Measurements from ENCODE around the gene ZP1.

Gene ZP1

DNA sequence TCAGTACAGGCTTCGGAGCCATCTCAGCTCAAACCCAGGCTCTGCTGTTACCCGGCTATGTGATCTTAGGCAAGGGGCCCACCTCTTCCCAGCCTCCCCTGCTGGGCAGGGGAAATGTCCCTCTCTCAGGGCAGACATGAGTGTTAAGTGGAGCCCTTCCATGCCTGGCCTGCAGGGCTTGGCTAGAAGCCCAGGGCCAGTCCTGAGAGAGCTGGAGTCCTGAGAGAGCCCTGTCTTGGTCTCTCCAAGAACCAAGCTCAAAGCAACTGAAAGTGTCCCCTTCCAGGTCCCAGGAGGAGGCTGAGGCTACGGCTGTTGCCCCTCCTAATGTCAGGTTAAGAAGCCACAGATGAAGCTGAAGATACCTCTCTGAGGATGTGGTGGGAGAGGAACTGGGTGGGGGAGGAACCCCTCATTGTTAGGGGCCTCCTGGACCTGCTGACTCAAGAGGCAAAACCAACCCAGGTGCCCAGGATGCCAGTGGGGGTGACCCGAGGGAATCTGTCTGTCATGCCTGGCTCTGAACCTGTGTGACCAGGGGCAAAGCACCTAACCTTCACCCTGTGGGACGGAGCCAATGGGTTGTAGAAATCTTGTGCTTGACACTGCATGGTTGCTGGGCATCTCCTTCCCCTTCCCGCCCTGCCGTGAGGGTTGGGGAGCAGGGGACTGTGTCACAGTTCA is 4.2 kb downstream of the ZP1 start:
- TF ChIP-seq ZFX (IDR thresholded peaks at IDR 0.05; ENCODE audit: borderline replicate concordance): no peak
- TF ChIP-seq, protein P1, sequence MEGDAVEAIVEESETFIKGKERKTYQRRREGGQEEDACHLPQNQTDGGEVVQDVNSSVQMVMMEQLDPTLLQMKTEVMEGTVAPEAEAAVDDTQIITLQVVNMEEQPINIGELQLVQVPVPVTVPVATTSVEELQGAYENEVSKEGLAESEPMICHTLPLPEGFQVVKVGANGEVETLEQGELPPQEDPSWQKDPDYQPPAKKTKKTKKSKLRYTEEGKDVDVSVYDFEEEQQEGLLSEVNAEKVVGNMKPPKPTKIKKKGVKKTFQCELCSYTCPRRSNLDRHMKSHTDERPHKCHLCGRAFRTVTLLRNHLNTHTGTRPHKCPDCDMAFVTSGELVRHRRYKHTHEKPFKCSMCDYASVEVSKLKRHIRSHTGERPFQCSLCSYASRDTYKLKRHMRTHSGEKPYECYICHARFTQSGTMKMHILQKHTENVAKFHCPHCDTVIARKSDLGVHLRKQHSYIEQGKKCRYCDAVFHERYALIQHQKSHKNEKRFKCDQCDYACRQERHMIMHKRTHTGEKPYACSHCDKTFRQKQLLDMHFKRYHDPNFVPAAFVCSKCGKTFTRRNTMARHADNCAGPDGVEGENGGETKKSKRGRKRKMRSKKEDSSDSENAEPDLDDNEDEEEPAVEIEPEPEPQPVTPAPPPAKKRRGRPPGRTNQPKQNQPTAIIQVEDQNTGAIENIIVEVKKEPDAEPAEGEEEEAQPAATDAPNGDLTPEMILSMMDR (IDR thresholded peaks at IDR 0.05): no peak
- H3K27ac ChIP-seq: no peak overlapping the region

DNA sequence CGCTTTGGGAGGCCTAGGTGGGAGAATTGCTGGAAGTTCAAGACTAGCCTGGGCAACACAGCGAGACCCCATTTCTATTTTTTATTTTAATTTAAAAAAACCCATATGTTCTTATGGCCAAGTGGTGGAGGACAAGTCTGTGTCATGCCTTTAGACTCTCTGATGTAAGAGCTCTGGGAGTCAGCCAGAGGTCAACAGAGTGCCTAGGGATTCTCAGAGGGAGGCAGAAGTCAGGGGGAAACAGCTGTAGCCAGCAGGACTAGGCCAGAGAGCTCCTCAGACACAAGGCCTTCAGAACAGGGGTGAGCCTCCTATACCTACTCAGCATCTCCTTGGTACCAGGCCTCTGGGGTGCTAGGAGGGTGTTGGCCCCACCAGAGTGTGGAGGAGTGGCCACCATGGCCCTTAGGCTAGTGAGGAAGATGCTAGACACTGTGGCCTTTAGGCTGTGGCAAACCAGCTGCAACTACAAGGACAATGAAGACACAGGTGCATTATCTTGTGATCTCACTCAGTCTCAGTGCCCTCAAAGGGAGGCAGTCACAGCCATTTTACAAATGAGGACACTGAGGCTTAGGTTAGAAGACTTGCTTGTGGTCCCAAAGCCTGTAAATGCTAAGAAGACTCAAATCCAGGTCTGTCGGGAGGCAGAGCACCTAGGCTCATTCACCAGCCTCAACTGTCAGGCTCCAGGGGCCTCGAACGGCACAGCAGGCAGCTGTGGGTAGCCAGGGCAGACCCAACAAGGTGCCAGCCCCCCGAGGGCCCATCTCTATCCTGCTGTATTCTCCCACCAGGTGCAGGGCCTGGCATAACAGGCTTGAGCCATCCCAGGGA is 5.0 kb downstream of the ZP1 start:
- no peak for TF ChIP-seq ZFX (IDR thresholded peaks at IDR 0.05; ENCODE audit: borderline replicate concordance)
- TF ChIP-seq, protein P1 (IDR thresholded peaks at IDR 0.05): no peak
- no peak overlapping the region for H3K27ac ChIP-seq

DNA sequence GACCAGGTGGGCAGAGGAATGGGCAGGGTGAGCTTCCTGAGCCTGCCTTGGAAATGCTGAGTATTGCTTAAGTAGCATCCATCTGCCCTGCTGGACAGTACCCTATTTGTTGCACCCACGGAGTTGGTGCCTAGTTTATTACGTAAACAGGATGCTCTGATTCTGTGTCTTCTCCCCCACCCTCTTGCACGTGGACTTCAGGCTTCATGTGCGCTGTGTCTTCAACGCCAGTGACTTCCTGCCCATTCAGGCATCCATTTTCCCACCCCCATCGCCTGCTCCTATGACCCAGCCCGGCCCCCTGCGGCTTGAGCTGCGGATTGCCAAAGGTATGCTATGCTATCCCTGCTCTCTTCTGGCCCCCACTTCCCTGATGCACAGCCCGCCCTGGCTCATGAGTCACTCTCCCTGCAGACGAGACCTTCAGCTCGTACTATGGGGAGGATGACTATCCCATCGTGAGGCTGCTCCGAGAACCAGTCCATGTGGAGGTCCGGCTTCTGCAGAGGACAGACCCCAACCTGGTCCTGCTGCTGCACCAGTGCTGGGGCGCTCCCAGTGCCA is 5.7 kb downstream of the ZP1 start:
- H3K27ac ChIP-seq: no peak overlapping the region
- TF ChIP-seq, protein P1 (IDR thresholded peaks at IDR 0.05): no peak
- TF ChIP-seq ZFX (IDR thresholded peaks at IDR 0.05; ENCODE audit: borderline replicate concordance): no peak

DNA sequence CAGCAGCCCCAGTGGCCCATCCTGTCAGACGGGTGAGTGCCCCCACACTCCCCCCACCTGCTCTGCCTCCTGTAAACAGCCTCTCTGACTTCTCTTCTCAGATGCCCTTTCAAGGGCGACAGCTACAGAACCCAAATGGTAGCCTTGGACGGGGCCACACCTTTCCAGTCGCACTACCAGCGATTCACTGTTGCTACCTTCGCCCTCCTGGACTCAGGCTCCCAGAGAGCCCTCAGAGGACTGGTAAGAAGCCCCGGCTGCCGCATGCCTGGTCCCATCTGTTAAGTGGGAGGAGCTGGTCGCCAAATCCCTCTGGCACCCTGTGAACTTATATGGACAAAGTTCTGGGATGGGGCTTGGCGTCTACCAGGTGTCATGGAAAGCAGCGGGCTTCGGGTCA is 6.2 kb downstream of the ZP1 start:
- H3K27ac ChIP-seq: no peak overlapping the region
- TF ChIP-seq, protein P1 (IDR thresholded peaks at IDR 0.05): no peak
- TF ChIP-seq ZFX (IDR thresholded peaks at IDR 0.05; ENCODE audit: borderline replicate concordance): no peak

DNA sequence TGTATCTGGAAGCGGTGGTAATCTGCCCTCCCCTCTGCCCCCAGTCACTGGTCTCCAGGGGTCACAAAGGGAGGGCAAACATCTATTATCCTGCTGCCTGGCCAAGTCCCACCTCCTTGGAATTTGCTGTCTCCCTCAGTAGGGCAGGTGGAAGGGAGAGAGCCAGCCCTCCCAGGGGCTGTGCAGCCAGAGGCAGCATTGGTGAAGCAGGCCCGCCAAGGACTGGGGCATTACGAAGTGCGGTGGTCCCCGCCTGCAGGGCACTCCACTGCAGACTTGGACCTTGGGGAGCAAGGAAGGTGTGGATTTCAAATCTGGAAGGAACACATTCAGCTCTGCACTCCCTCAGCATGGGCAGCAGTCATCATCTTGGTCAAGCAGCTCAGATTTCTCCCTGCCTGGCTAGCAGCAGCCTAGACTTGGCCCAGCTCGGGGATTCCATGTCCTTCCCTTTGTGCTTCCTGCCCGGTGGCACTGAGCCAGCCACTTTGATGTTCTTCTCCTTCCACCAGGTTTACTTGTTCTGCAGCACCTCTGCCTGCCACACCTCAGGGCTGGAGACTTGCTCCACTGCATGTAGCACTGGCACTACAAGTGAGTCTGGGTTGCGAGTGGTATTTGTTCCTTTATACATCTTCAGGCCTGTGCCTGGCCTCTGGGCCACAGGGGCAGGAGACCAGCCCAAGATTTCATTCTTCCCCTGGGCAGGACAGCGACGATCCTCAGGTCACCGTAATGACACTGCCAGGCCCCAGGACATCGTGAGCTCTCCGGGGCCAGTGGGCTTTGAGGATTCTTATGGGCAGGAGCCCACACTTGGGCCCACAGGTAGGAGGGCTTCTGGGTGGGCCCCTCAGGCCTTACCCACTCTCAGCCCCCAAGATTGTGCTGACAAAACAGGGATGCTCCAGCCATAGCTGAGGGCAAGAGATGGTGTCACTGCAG is 7.4 kb downstream of the ZP1 start:
- no peak for TF ChIP-seq ZFX (IDR thresholded peaks at IDR 0.05; ENCODE audit: borderline replicate concordance)
- TF ChIP-seq, protein P1 (IDR thresholded peaks at IDR 0.05): no peak
- no peak overlapping the region for H3K27ac ChIP-seq

DNA sequence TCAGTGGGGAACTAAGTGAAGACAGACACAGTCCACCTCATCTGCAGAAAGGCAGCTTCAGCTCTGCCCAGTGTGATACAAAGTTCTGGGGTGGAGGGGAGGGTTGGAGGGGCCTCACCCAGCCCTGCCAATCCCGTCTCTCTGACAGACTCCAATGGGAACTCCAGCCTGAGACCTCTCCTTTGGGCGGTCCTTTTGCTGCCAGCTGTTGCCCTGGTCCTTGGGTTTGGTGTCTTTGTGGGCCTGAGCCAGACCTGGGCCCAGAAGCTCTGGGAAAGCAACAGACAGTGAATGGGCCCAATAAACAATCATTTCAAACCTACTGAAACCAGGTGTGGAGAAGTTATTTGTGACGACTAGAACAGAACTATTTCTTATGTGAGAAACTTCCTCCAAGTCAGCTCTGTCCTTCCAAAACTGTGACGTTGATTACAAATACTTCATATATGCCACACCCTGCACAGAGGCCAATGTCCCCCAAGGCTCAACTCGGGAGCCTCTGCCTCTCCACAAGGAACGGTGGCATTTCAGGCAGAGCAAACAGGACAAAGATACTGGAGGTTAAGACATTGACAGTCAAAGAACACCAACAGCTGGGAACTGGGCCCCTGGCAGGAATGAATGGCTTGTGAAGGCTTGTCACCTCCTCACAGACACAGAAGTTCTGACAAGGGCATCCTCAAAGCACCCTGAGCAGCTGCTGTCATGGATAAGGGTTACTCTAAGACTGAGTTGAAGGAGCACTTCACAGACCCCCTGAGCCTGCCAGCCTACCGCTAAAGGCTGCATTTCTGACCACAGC is 8.2 kb downstream of the ZP1 start:
- H3K27ac ChIP-seq: no peak overlapping the region
- TF ChIP-seq ZFX (IDR thresholded peaks at IDR 0.05; ENCODE audit: borderline replicate concordance): no peak
- TF ChIP-seq, protein P1 (IDR thresholded peaks at IDR 0.05): no peak

Data from 22Rv1 (cell line).